ENCODE data around the gene SMIM13.

Gene SMIM13

GRCh38 chr6:11093626-11094410 lies at the start of gene SMIM13:
TSS of gene SMIM13 (plus strand) at chr6:11093834. CDS start at chr6:11094314, 480 bp downstream.
- DNase-seq (ENCODE audit: low read depth in 2 of 2), result peak; percentile 83 to 88

GRCh38 chr6:11043961-11044711 lies 49.5 kb upstream of the SMIM13 start, which contains the start of gene ELOVL2:
TSS of gene ELOVL2 (minus strand) at chr6:11044305. CDS start at chr6:11044230, 75 bp downstream.
- no peak for DNase-seq (ENCODE audit: low read depth in 2 of 2)

- DNase-seq (ENCODE audit: low read depth in 2 of 2), result no peak
These were observed 48.9 kb upstream of the SMIM13 start for GRCh38 chr6:11044712-11045167.

GRCh38 chr6:11050731-11051130 lies 42.9 kb upstream of the SMIM13 start:
- no peak for DNase-seq (ENCODE audit: low read depth in 2 of 2)

GRCh38 chr6:11053307-11053706 lies 40.3 kb upstream of the SMIM13 start:
- DNase-seq (ENCODE audit: low read depth in 2 of 2), result no peak

- no peak for DNase-seq (ENCODE audit: low read depth in 2 of 2)
These were observed 38.9 kb upstream of the SMIM13 start for GRCh38 chr6:11054722-11055121.

- no peak for DNase-seq (ENCODE audit: low read depth in 2 of 2)
These were observed 38.5 kb upstream of the SMIM13 start for GRCh38 chr6:11055127-11055627.

GRCh38 chr6:11056871-11057270 lies 36.8 kb upstream of the SMIM13 start:
- no peak for DNase-seq (ENCODE audit: low read depth in 2 of 2)

- DNase-seq (ENCODE audit: low read depth in 2 of 2), result no peak
These were observed 35.2 kb upstream of the SMIM13 start for GRCh38 chr6:11058406-11058805.

- no peak for DNase-seq (ENCODE audit: low read depth in 2 of 2)
These were observed 31.6 kb upstream of the SMIM13 start for GRCh38 chr6:11062083-11062482.

GRCh38 chr6:11062715-11063114 lies 30.9 kb upstream of the SMIM13 start:
- no peak for DNase-seq (ENCODE audit: low read depth in 2 of 2)

- no peak for DNase-seq (ENCODE audit: low read depth in 2 of 2)
These were observed 28.8 kb upstream of the SMIM13 start for GRCh38 chr6:11064836-11065235.

GRCh38 chr6:11065436-11066202 lies 28.0 kb upstream of the SMIM13 start:
- DNase-seq (ENCODE audit: low read depth in 2 of 2), result no peak

GRCh38 chr6:11066505-11067347 lies 26.9 kb upstream of the SMIM13 start:
- no peak for DNase-seq (ENCODE audit: low read depth in 2 of 2)

- no peak for DNase-seq (ENCODE audit: low read depth in 2 of 2)
These were observed 26.3 kb upstream of the SMIM13 start for GRCh38 chr6:11067348-11067747.

- DNase-seq (ENCODE audit: low read depth in 2 of 2), result no peak
These were observed 23.9 kb upstream of the SMIM13 start for GRCh38 chr6:11069760-11070159.

- DNase-seq (ENCODE audit: low read depth in 2 of 2), result no peak
These were observed 21.5 kb upstream of the SMIM13 start for GRCh38 chr6:11072101-11072500.

GRCh38 chr6:11076540-11076939 lies 17.1 kb upstream of the SMIM13 start:
- no peak for DNase-seq (ENCODE audit: low read depth in 2 of 2)

GRCh38 chr6:11078266-11078665 lies 15.4 kb upstream of the SMIM13 start:
- DNase-seq (ENCODE audit: low read depth in 2 of 2), result no peak

- no peak for DNase-seq (ENCODE audit: low read depth in 2 of 2)
These were observed 13.3 kb upstream of the SMIM13 start for GRCh38 chr6:11080296-11080695.

- DNase-seq (ENCODE audit: low read depth in 2 of 2), result no peak
These were observed 10.1 kb upstream of the SMIM13 start for GRCh38 chr6:11083491-11083890.
